AG20443 (cell line): Measurements from ENCODE around the gene ZNF284.
A peak's percentile ranks its signal among the peaks of the same experiment; 100 is the strongest.
"Not testable (repeated sequence)": the region's sequence is repeated elsewhere in the genome, so short reads cannot be mapped to it uniquely, and the experiment has no call there.

Experiments used
- DNase-seq: peaks from one replicate; pipeline ENCODE4 v3.0.0; 2012; ENCODE audit warnings: low spot score, mixed read lengths

The ZNF284 gene

GRCh38 chr19:44111910-44112463 lies 40.0 kb downstream of the ZNF284 start:
- DNase-seq = peak; percentile 49

GRCh38 chr19:44112802-44113137 lies 40.8 kb downstream of the ZNF284 start:
- no peak for DNase-seq

- DNase-seq = peak; percentile 95
Observed at GRCh38 chr19:44113138-44113783, 41.3 kb downstream of the ZNF284 start, which contains the start of gene ZNF225. ZNF225 (plus strand) TSS chr19:44113399; CDS start chr19:44115828, 2,429 bp downstream.

GRCh38 chr19:44113784-44114390 lies 41.9 kb downstream of the ZNF284 start:
- peak; percentile 29 for DNase-seq

- DNase-seq = not testable (repeated sequence)
Observed at GRCh38 chr19:44121162-44121561, 49.2 kb downstream of the ZNF284 start.

GRCh38 chr19:44131955-44132354 lies 60.0 kb downstream of the ZNF284 start:
- DNase-seq = no peak
